ENCODE results near the gene VSTM2A.

GRCh38 chr7:54544149-54544526 is 2.0 kb downstream of the VSTM2A start:
- no peak for TF ChIP-seq EZH2phosphoT487 (IDR thresholded peaks at IDR 0.05; ENCODE audit: borderline replicate concordance, low read length)
- TF ChIP-seq CTCF (IDR thresholded peaks at IDR 0.05; ENCODE audit: low read depth, low read length, poor library complexity, severe bottlenecking), result no peak
